ENCODE measurements around the gene COX4I1.

GRCh38 chr16:85819245-85819644 is 19.8 kb downstream of the COX4I1 start:
- TF ChIP-seq RXRA (IDR thresholded peaks at IDR 0.05; ENCODE audit: insufficient read depth, low read depth, low read length) (no peak), TEAD4 (IDR thresholded peaks at IDR 0.05; ENCODE audit: low read depth, low read length) (no peak; the same call in 1 of the 2 replicates), ATF2 (IDR thresholded peaks at IDR 0.05; ENCODE audit: low read length) (no peak), NRF1 (IDR thresholded peaks at IDR 0.05; ENCODE audit: low read depth, low read length) (no peak), ZNF274 (IDR thresholded peaks at IDR 0.05; ENCODE audit: borderline replicate concordance, extremely low read depth, low read length) (no peak), EGR1 (IDR thresholded peaks at IDR 0.05; ENCODE audit: borderline replicate concordance, low read depth, low read length) (no peak)
